ENCODE results near the gene RIMBP2.

The RIMBP2 gene

GRCh38 chr12:130525384-130526172 lies 190.5 kb downstream of the RIMBP2 start:
- no peak for DNase-seq

- no peak for DNase-seq
These were observed 191.3 kb downstream of the RIMBP2 start for GRCh38 chr12:130524759-130525158.

GRCh38 chr12:130523863-130524614 lies 192.1 kb downstream of the RIMBP2 start:
- DNase-seq, result no peak

DNA sequence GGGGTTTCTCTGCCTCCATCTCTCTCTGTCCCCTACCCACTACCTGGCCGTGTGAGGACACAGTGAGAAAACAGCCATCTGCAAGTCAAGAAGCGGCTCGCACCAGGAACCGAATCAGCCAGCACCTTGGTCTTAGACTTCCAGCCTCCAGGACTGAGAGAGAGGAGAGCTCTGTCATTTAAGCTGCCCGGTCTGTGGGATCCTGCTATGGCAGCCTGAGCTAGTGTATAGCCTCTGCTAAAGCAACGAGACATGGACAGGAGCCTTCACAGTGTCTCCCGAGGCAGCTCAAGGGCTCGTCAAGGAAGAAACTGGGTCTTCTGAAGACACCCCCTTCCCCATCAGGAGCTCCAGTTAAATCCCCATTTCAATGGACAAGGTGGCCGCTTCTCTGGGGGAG lies 192.9 kb downstream of the RIMBP2 start:
- DNase-seq, result no peak

- no peak for DNase-seq
These were observed 193.8 kb downstream of the RIMBP2 start for GRCh38 chr12:130522244-130522834.

DNA sequence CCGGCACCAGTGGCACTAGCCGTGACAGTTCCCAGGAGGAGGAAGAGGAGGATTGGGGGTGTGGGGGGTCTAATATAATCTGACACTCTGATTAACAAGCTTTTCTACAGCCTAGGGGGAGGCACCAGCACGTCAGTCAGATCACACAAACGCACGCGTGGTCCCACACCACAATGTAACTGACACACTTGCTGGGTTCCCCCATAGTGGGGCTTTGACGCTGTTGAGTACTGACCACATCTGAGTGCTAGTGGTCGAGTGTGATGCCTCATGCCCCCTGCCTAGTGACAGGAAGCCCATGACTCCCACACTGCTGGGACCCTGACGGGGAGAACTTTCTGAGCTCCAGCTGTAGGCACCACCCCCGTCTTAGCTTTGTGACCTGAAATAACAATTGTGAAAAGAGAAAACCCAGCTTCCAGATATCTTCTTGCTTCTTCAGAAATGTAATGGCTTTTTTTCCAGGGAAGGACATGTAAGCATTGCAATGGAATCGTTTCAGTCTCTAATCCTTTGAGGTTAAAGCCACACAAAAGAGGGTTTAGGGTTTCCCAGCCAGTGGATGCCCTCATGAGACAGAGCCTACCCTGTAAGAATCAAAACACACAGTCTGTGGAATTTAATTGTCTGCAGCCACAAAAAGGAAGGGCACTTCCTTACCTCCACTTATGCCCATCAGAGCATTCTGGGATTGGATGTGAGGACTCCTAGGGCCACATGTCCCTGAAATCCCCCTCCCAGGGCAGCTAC lies 194.5 kb downstream of the RIMBP2 start:
- DNase-seq, result no peak

DNA sequence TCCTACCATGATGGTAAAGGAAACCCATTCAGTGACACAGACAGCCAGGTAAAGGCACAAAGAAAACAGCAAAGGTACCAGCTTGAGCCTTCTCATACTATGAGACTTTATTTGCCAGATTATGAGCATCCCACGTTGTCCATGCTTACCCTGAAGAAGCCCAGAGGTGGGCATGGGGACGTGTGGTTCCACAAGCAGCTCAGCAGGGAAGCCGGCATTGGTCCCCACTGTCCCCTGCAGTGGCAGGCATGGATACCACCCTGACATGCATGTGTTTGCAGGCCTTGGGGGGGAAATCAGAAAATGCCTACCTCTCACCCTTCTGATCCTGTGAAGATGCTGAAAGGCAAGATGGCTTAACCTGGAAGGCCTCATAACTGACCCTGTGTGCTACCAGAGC lies 195.3 kb downstream of the RIMBP2 start:
- no peak for DNase-seq

DNA sequence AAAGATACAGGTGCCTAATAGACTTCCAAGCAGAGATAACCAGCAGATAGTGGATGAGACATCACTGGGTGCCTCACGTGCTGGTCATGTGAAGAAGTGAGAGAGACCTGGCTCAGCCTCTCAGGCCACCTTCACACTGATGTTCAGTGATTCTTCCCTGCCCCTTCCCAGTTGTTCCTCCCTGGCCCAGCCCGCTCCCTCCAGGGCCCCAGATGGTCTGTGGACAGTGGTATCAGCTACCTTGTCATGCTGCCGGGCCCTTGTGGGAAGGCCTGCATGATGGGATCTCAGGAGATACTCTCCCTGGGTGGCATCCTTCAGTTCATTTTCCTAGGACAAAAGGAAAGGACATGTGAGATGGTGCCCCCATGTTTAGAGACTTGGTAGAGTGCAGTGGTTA lies 198.5 kb downstream of the RIMBP2 start:
- DNase-seq, result no peak

DNA sequence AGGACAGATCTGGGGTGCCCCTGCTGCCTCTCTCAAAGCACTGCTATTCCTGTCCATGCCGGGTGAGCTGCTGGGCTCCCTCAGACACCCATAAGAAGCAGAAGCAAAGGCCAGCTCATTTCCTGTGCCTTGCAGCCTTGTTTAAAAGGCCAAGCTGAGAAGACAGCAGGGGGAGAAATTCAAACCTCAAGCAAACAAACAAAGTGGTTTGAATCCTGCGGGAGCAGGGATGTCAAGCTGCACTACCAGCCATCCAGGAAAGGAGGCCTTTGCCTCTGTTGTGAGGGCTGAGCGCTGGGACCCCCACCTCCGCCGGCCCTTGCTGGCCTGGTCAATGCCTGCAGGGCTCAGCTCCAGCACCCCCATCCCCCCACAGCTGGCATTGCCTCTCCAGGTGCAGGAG lies 201.9 kb downstream of the RIMBP2 start:
- no peak for DNase-seq

DNA sequence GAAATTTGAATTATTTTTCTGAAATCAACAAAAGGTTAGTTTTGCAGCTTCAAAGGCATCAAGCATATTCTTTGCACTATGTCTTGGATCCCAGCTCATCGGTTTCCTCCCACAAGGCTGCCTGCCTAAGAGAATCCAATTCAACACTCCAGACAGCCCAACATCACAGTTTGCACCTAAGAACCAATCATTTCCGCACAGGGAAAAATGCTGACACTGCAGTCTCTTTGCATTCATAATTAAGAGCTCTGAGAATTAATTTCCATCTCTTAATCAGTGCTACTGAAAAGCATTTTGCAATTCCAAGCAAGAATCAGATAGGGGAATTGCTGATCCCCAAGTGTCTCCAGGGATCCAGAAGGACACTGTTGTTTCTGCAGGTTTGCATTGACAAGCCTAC lies 202.5 kb downstream of the RIMBP2 start:
- DNase-seq, result no peak

DNA sequence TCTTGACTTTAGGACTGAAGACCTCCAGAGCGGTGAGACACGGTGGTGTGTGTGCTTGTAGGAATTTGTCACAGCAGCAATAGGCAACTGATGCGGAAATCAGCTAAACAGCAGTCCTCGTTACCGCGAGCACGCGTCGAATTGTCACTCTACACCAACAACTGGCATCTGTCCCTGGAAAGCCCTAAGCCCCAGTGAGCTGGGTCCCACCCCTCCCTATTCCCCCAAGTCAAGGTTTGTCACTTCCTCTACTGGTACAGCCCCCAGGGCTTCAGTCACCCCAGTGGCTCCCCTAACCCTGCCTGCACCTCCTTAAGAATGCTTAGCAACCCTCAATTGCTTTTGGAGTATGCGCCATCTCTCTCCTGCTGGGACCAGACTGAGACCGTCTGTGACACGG lies 204.8 kb downstream of the RIMBP2 start:
- DNase-seq, result no peak

GRCh38 chr12:130509454-130509853 lies 206.6 kb downstream of the RIMBP2 start:
- DNase-seq, result no peak

DNA sequence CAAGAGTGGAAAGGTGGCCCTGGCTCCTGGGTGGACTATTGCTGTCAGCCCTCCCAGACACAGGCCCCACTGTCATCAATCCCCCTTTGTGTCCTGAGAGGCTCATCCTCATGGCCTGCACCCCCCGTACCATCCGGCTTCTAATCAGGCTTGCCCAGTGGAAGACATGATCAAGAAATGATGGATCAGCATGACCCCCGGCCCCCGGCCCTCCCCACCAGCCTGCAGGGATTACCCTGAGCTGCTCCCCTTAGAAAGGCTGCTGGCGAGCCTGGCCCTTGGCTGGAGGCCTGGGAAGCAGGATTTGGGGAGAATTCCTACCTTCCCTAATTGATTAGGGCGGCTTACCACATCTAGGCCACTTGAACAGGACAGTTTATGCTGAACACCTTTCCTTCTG lies 207.3 kb downstream of the RIMBP2 start:
- DNase-seq, result no peak

DNA sequence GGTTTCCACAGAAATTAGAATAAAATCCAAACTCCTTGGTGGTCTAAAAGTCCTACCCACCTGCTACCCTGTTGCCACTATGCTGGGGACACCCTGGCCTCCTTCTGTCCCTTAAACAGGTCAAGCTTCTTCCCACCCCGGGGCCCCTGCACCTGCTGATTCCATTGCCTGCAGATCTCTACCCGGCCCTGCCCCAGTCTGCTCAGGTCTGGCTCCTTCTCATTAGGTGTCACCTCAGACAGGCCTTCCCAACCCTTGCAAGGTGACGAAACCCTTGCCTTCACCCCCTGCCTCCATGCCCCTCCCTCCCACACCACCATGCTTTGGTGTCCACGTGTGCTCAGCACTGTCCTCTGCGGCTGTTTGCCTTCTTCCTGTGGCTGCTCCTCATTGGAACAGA lies 207.8 kb downstream of the RIMBP2 start:
- DNase-seq, result no peak

DNA sequence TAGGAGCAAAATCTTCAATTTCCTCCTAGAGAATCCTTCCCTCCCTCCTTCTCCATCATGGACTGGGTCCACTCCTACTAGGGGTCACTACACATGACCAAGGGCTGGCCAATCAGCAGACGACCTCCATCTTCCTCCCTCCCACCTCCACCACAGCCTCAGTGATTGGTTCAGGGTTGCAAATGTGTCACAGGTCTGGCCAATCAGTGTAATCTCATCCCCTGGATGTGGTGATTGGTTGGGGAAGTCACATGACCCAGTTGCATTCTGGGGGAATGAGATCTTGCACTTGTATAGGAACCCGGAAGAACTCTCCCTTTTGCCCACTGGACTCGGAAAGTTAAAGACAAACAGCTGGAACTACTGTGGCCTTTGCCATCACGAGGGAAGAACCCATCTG lies 209.3 kb downstream of the RIMBP2 start:
- DNase-seq, result no peak

DNA sequence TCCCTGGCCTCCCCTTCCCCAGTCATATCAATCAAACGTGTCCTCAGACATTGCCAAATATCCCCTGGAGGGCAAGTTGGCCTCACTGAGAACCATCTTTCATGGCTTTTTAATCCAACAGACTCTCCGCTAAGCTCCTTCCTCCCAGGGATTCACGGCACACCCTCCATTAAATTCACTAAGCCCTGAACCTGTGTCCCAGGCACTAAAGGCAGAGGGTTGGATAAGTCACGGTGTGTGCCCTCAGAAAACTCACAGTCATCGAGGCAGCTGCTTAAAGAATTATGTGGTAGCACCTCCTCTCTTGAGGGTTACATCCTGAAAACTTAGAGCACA lies 211.3 kb downstream of the RIMBP2 start:
- DNase-seq, result no peak

DNA sequence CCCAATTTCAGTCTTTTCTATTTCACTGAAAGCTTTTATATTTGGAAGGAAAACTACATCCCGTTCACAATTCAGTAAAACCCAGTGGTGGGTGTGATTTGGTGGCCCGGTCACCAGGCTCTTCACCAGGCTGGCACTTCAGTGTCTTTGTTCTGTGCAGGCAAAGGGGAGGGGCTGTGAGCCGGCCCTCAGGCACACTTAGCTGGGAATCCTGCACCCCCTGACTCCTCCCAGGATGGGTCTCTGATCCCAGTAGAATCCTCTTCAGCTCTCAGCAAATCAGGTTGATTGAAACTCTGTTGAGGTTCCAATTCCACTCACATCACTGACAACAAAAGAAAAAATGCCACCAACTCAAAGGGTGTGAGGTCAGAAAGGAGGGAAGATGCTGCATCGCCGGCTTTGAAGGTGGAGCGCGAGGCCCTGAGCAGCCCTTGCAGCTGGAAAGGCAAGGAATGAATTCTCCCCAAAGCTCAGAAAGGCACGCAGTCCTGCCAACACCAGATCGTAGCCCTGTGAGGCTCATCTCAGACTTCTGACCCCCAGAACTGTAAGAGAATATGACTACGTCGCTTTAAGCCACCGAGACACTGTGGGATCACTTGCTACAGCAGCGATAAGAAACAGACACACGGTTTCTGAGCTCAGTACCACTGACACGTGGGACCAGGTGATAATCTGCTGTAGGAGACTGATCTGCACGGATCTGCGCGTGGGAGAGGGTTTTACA lies 211.8 kb downstream of the RIMBP2 start:
- DNase-seq, result no peak

GRCh38 chr12:130501821-130502220 lies 214.3 kb downstream of the RIMBP2 start:
- no peak for DNase-seq

DNA sequence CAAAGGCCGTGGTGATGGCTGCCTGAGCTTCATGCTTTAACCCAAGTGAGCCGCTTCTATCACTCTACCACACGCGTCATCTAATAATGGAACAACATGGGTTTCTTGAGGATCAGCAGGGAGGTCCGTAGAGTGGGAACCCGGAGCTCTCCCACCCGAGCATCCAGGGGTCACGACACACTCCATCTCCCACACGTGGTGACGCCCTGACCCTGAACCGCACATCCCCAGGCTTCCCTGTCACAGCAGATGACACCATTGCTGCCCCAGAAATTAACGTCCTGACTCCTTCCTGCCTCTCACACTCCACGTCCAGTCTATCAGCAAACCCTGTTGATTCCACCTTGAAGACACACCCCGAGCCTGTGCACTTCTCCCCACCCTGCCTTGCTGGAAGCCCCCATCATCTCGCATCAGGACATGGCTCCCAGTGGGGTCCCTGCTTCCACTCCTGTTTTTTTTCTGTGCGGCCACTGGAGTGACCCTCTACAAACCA lies 215.2 kb downstream of the RIMBP2 start:
- DNase-seq, result no peak

GRCh38 chr12:130499474-130499873 lies 216.6 kb downstream of the RIMBP2 start:
- DNase-seq, result no peak

DNA sequence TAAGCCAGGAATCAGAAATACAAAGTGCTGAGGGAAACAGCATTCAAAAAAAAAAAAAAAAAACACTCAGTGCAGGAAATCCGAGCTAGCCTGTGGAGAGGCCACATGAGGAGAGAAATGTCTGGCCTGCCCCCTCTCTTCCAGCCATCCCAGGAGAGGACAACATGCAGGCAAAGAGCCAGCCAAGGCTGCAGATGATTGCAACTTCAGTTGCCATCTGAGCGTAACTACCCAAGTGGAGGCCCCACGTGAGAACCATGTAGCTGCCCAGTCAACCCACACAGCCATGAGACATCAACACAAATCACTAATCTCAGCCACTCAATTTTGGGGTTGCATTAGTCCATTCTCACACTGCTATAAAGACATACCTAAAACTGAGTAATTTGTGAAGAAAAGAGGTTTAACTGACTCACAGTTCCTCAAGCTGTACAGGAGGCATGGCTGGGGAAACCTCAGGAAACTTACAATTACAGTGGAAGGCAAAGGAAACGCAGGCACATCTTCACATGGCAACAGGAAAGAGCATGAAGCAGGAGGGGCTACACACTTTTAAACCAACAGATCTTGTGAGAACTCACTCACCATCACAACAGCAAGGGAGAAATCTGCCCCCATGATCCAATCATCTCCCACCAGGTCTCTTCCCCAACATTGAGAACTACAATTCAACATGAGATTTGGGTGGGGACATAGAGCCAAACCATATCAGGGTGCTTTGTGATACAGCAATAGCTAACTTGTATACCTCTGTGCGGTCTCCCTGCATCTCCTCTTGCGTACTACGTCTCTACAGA lies 217.3 kb downstream of the RIMBP2 start:
- DNase-seq, result no peak

- DNase-seq, result no peak
These were observed 218.1 kb downstream of the RIMBP2 start for GRCh38 chr12:130497991-130498390.
